ENCODE measurements around the gene AACS. TPM values are rescaled to one million over a fixed set of nuclear protein-coding genes. Genes with fewer than 3 reads are reported as not detected.

Gene AACS
- total RNA-seq, 1 experiment from 2014 or later = 31.3 TPM

- Histone ChIP-seq H3K36me3 (ENCODE audit: control insufficient read depth, insufficient read depth, low read length) (peaks cover 4% of the 10 kb centered on the region), H3K27me3 (replicated peaks; ENCODE audit: control insufficient read depth, insufficient read depth, low read length) (no peaks in the 10 kb centered on the region), H3K9me3 (no peaks in the 10 kb centered on the region), H3K4me1 (peaks cover 6% of the 10 kb centered on the region; the same call in 1 of the 2 replicates), H3K4me3 (ENCODE audit: low read depth, low read length) (no peak overlapping the region)
- ChIA-PET CTCF (no interaction called here), POLR2A (no interaction called here)
- Mint-ChIP-seq H3K27me3 (ENCODE audit: insufficient read depth, unreplicated experiment) (no peaks in the 10 kb centered on the region), H3K4me3 (ENCODE audit: unreplicated experiment) (no peak overlapping the region), H3K36me3 (ENCODE audit: insufficient read depth, unreplicated experiment) (peaks cover 22% of the 10 kb centered on the region), H3K9me3 (ENCODE audit: unreplicated experiment) (no peaks in the 10 kb centered on the region), H3K27ac (ENCODE audit: unreplicated experiment) (no peak overlapping the region), H3K4me1 (ENCODE audit: low read depth, unreplicated experiment) (peaks cover 5% of the 10 kb centered on the region)
- no peak for TF ChIP-seq CTCF (IDR thresholded peaks at IDR 0.05; ENCODE audit: insufficient read depth in 1 of 2, low read depth in 1 of 2, low read length in 1 of 2, severe bottlenecking in 1 of 2, unreplicated experiment in 1 of 2)
- DNase-seq = no peak
- intact Hi-C loops (cut with micrococcal nuclease; ENCODE audit: unreplicated experiment) = no loop called here
- BruUV-seq (replicated peaks) = no TSS peak
These were observed 35.6 kb downstream of the AACS start for GRCh38 chr12:125100551-125101434.

DNA sequence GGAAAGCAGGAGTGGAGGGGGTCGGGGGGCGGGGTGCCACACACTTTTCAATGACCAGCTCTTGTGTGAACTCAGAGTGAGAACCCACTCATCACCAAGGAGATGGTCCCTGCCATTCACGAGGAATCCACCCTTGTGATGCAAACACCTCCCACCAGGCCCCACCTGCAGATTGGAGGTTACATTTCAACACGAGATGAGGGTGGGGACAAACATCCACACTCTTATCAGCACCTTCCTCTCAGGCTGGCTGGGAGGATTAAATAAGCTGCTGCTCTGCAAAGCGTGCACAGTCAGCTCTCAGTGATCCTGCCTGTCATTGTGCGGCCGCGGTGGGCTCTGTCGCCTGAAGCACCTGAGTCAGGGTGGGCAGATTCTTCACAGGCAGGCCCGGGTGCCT, 39.7 kb downstream of the AACS start:
- Mint-ChIP-seq H3K4me3 (ENCODE audit: unreplicated experiment) (no peak overlapping the region), H3K27ac (ENCODE audit: unreplicated experiment) (no peak overlapping the region), H3K9me3 (ENCODE audit: unreplicated experiment) (no peaks in the 10 kb centered on the region), H3K27me3 (ENCODE audit: insufficient read depth, unreplicated experiment) (no peaks in the 10 kb centered on the region), H3K4me1 (ENCODE audit: low read depth, unreplicated experiment) (no peaks in the 10 kb centered on the region), H3K36me3 (ENCODE audit: insufficient read depth, unreplicated experiment) (peaks cover 49% of the 10 kb centered on the region)
- no TSS peak for BruUV-seq (replicated peaks)
- intact Hi-C loops (cut with micrococcal nuclease; ENCODE audit: unreplicated experiment) = no loop called here
- H3K4me1 ChIP-seq = peaks cover 6% of the 10 kb centered on the region; the same call in 1 of the 2 replicates
- no peaks in the 10 kb centered on the region for H3K27me3 ChIP-seq (replicated peaks; ENCODE audit: control insufficient read depth, insufficient read depth, low read length)
- peaks cover 5% of the 10 kb centered on the region for H3K36me3 ChIP-seq (ENCODE audit: control insufficient read depth, insufficient read depth, low read length)
- H3K9me3 ChIP-seq = no peaks in the 10 kb centered on the region
- DNase-seq = no peak
- no peak overlapping the region for H3K4me3 ChIP-seq (ENCODE audit: low read depth, low read length)
- no peak for TF ChIP-seq CTCF (IDR thresholded peaks at IDR 0.05; ENCODE audit: insufficient read depth in 1 of 2, low read depth in 1 of 2, low read length in 1 of 2, severe bottlenecking in 1 of 2, unreplicated experiment in 1 of 2)
- ChIA-PET CTCF (no interaction called here), POLR2A (no interaction called here)

GRCh38 chr12:125105600-125105999, 40.4 kb downstream of the AACS start:
- Mint-ChIP-seq H3K36me3 (ENCODE audit: insufficient read depth, unreplicated experiment) (peaks cover 49% of the 10 kb centered on the region), H3K9me3 (ENCODE audit: unreplicated experiment) (no peaks in the 10 kb centered on the region)
- H3K36me3 ChIP-seq (ENCODE audit: control insufficient read depth, insufficient read depth, low read length) = peaks cover 5% of the 10 kb centered on the region

More at GRCh38 chr12:125105600-125105999, 40.4 kb downstream of the AACS start:
- no peaks in the 10 kb centered on the region for H3K9me3 ChIP-seq
- no TSS peak for BruUV-seq (replicated peaks)
- Mint-ChIP-seq H3K4me1 (ENCODE audit: low read depth, unreplicated experiment) (no peaks in the 10 kb centered on the region), H3K27me3 (ENCODE audit: insufficient read depth, unreplicated experiment) (no peaks in the 10 kb centered on the region), H3K27ac (ENCODE audit: unreplicated experiment) (no peak overlapping the region), H3K4me3 (ENCODE audit: unreplicated experiment) (no peak overlapping the region)
- ChIA-PET CTCF (no interaction called here), POLR2A (no interaction called here)
- intact Hi-C loops (cut with micrococcal nuclease; ENCODE audit: unreplicated experiment) = no loop called here
- TF ChIP-seq CTCF (IDR thresholded peaks at IDR 0.05; ENCODE audit: insufficient read depth in 1 of 2, low read depth in 1 of 2, low read length in 1 of 2, severe bottlenecking in 1 of 2, unreplicated experiment in 1 of 2) = no peak
- DNase-seq = no peak
- peaks cover 6% of the 10 kb centered on the region; the same call in 1 of the 2 replicates for H3K4me1 ChIP-seq
- no peak overlapping the region for H3K4me3 ChIP-seq (ENCODE audit: low read depth, low read length)
- no peaks in the 10 kb centered on the region for H3K27me3 ChIP-seq (replicated peaks; ENCODE audit: control insufficient read depth, insufficient read depth, low read length)
